Right kidney (tissue), 1 donor: ENCODE measurements around the gene ZNF70.

ENCODE experiments used
- DNase-seq: peaks from one replicate; pipeline ENCODE4 v3.0.0-alpha.2; 2016

Gene ZNF70

DNA sequence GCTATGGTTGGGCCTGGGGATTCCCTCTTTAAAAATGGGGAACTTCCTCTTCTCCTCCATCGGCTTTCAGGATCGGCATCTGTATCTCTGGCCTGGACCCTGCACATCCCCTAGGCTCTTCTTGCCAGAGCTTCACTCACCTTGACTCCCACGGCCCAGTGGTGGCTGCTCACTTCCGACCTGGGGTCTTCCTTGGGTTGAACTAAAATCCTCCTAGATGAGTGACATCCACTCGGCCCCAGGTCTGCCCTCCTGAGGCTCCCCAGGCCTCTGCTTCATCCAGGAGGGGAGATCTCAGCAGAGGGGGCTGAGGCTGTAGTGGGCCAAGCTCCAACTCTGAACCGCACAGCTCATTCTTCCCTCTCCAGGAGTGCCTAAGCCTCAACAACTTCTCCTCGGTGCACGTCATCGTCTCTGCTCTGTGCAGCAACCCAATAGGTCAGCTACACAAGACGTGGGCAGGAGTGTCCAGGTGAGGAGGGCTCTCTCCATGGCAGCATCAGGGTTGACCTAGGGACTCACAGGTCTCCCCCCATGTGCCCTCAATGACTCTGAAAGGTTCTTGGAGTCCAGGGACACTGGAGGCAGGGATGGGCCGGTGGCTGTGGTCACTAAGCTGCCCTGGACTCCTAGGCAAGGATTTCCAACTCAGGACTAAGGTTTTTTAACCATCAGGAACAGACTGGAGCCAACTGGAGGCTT lies 56.8 kb downstream of the ZNF70 start:
- DNase-seq: no peak

DNA sequence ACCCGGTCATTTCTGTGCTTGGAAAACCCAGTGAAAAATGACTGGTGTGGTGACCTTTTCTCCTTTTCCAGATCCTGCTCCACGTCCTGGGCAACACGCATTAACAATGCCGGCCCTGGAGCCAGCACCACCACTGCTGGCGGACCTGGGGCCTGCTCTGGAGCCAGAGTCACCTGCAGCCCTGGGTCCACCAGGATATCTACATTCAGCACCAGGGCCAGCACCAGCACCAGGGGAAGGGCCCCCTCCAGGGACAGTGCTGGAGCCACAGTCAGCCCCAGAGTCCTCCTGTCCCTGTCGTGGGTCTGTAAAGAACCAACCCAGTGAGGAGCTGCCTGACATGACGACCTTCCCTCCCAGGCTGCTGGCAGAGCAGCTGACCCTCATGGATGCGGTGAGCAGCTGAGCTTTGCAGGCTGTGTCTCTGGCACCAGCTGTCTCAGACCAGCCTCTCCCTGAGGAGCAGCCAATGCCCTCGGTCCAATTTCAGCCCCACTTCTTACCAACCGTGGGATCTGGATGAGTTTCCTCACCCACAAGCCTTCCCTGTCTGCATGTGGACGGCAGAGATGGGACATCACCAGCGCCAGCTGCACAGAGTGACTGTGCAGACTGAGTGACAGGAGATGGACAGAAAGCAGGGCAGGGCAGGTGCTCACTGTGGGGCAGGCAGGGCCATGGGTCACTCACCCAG lies 58.2 kb downstream of the ZNF70 start:
- DNase-seq: no peak

DNA sequence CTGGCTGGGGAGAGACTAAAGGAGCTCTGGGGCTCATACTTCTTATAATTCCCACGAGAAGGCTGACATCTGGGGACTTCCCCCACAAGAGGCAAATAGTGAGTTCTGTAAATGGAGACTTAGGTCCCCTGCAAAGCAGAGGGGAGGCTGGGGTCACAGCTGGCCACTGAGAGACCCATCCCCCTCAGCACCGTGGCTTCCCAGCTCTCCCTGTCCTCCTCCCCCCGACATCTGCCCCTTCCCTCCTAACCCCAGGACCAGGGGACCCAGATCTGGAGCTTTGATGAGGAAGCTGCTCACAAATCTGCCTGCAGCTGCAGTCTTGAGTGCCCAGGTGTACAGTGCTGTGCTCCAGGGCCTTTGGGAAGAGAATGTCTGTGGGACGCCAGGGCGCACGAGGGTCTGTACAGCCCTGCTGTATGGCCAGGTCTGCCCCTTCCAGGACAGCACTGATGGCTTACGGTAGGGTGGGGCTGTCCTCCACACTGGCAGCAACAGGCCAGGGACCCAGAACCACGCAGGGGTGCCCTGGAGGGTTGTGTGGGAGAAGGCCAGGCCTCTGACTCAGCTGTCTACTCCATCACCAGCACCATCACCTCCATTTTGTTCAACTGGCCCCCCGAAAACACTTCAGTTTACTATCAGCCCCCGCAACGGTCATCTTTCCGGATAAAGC lies 59.0 kb downstream of the ZNF70 start:
- no peak for DNase-seq

DNA sequence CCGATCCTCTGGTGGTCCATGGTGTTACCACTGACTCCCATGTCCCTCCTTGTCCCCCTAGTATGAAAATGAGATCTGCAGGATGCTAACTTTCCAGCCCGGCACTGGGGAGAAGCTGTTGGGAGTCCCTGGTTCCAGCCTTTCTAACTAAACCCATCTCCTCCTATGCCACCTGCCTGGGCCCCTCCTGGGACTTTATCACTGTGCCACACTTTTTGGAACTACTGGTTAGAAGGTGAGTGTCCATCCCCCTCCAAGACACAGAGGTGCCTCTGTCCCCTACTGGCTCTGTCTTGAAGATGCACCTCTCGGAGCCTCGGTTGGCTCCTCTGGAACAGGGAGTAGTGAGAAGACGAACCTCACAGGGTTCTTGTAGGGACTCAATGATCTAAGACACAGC lies 60.2 kb downstream of the ZNF70 start, which contains the start of gene RGL4:
Gene RGL4, plus strand, starts transcription at position 301 of the 400 bp plus-strand sequence. CDS start 1,018 bp downstream, outside the sequence.
- DNase-seq: no peak

DNA sequence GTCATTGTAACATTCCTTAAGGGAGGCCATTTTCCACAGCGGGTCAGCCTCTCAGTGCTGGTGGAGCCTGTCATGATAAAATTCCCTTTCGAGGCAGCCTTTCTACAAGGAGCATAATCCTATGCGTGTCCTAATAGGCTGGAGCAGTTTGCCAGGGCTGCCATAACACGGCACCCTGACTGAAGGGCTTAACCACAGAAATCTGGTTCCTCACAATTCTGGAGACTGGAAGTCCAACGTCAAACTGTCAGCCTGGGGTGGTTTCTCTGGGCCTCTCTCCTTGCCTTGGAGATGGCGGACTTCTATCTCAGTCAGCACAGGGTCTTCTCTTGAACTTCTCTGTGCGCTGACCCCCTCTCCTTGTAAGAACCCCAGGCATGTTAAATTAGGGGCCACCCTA lies 61.5 kb downstream of the ZNF70 start:
- no peak for DNase-seq
